ENCODE results near the gene METRN.

METRN gene

GRCh38 chr16:761625-762513 is 47.0 kb downstream of the METRN start:
- DNase-seq = no peak

GRCh38 chr16:762595-763268 is 47.8 kb downstream of the METRN start:
- DNase-seq = no peak

GRCh38 chr16:763369-764183 is 48.7 kb downstream of the METRN start:
- no peak for DNase-seq

DNA sequence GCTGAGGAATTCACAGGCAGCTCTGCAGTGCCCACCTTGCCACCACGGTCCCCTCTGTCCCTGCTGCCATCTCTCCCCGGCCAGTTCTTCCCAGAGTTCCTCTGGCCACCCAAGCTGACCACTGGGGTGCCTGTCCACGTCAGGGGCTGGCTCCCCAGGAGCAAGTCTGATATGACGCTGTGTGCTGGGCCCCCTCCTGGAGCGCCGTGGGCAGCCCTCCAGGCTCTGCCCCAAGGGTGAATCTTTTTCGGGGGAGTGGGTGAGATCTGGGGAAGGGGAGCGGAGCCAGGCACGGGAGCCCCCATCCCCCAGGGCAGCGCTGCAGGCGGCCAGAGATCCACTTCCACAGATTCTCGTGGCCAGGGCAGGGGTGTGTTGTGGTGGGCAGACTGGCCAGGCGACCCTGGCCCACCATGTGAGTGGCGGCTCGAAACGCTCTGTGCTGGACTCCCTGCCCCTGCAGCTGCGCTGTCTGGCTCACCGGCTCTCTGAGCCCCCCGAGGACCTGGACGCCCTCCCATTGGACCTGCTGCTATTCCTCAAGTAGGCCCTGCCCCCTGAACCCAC is 49.3 kb downstream of the METRN start:
- no peak for DNase-seq

- no peak for DNase-seq
Measured at GRCh38 chr16:764848-765487, 50.0 kb downstream of the METRN start.

- no peak for DNase-seq
Measured at GRCh38 chr16:765488-765865, 50.6 kb downstream of the METRN start.

- no peak for DNase-seq
Measured at GRCh38 chr16:766008-766819, 51.3 kb downstream of the METRN start.

GRCh38 chr16:766820-767640 is 52.1 kb downstream of the METRN start:
- DNase-seq = no peak

DNA sequence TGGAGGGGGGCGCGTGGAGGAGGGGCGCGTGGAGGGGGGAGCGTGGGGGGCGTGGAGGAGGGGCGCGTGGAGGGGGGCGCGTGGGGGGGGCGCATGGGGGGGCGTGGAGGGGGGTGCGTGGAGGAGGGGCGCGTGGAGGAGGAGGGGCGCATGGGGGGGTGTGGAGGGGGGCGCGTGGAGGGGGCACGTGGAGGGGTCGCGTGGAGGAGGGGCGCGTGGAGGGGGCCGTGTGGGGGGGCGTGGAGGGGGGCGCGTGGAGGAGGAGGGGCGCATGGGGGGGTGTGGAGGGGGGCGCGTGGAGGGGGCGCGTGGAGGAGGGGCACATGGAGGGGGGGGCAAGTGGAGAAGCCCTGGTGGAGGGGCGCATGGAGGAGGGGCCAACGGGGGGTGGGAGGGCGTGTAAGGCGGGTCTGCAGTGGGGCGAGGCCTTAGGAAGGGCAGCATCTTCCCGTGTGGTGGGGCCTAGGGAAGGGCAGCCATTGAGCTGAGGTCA is 52.9 kb downstream of the METRN start:
- DNase-seq = no peak

DNA sequence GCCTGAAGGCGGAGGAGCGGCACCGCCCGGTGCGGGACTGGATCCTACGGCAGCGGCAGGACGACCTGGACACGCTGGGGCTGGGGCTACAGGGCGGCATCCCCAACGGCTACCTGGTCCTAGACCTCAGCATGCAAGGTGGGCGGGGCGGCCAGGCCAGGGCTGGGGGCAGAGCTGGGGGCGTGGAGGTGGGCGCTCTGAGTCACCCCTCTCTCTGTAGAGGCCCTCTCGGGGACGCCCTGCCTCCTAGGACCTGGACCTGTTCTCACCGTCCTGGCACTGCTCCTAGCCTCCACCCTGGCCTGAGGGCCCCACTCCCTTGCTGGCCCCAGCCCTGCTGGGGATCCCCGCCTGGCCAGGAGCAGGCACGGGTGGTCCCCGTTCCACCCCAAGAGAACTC is 53.5 kb downstream of the METRN start:
- no peak for DNase-seq
